HG03439 (cell line): Measurements from ENCODE around the gene THEM4.
"Not testable (repeated sequence)": the region's sequence is repeated elsewhere in the genome, so short reads cannot be mapped to it uniquely, and the experiment has no call there.

Experiments
- ATAC-seq: cut with Tn5 transposase; IDR thresholded peaks from one replicate; pipeline ENCODE4 v1.9.1; 2021; ENCODE audit warnings: mild to moderate bottlenecking, moderate library complexity; ENCODE audit not compliant: unreplicated experiment

Gene THEM4

DNA sequence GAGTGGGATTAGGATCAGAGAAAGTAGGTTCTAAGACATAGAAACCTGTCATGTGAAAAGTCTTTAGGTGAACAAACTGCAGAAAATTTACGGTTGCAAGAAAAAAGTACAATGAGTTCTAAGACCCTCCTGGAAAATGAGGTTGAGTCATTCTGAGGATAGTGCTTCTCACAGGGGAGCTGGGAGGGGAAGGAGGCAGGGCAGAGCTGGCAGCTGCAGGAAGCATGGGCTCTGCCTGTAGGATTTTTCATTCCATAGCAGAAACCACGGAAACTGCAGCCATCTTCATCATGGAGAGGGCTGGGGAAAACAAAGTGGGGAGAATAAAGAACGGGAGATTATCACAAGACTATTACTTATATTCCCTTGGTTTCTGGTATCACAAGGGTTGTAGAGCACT is 25.8 kb upstream of the THEM4 start:
- ATAC-seq = no peak

DNA sequence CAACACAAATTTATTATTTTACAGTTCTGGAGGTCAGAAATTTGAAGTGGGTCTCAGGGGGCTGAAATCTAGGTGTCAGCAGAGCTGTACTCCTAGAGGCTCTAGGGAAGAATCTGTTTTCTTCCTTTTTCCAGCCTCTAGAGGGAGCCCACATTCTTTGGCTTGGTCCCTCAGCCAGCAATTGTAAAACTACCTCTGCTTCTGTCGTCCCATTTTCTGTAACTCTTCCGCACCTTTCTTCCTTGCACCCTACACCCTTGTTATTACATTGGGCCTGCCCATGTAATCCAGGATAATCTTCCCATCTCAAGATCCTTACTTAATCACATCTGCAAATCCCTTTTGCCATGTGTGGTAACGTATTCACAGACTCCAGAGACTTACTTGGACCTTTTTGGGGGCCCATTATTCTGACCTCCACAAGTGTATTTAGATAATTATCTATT is 24.8 kb upstream of the THEM4 start:
- no peak for ATAC-seq

DNA sequence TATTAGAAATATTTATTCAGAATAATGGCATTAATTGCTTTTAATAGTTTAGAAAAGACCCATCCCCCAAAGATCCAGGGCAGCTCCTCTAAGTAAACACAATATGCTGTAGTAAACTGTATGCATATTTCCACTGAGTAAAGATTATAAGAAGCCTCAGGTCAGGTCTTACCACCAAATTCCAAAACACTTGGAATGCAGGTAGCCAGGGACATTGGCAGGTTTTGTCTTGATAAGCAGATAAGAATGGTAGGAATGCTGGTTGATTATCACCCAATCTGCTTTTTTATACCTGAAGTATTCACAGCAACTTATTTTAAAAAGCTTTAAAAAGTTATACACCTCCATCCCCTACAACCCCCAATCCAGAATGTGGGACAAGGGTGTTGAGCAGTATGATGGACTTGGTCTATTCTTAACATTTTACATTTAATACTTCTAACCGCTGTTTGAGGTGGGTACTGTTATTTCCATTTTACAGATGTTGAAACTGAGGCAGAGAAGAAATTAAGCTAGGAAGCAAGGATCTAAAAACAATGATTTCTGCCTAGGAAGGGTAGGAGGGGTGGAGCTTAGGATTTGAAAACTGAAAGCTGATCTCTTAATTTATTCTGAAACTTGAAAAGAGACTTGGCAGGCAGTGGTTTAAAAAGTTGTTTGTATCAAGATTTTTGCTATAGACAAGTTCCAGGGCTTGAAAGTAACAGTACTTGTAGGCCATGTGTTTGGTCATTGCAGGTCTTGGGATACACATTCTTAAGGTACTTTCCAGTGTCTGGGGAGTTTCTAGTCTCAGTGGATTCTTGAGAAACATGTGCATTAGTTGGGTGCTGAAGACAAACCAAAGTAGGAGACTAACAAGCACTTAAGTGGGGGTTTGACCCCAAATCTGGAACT is 15.6 kb upstream of the THEM4 start:
- no peak for ATAC-seq

DNA sequence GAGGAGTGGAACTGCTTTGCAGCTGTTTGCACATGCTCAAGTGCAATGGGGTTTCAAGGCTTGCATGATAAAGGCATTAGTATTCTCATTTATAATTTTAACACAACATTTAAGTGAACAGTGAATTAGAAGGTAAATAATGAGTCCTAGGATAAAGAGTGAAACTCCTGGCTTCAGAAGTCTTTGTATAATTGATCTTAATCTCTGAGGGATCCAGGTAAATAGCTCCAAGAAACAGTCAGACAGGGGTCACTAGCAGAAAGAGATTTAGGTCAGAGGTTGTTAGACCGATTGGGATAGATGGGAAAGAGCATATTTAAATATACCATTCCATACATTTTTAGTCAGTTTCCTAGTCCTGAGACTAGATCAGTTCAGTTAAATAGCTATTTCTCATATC is 14.1 kb upstream of the THEM4 start:
- ATAC-seq = no peak

DNA sequence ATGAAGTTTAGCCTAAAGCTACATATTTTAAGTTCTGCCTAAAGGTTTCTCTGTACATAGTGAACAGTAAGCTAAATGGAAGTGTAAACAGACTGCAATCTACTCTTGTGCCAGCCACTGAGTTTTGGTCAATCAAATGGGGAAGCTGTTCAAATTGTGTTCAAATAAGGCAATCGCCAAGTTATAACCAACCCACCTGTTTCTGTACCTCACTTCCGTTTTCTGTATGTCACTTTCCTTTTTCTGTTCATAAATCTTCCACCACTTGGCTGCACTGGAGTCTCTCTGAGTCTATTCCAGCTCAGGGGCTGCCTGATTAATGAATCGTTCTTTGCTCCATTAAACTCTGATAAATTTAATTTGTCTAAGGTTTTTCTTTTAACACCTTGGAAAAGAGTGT is 10.8 kb upstream of the THEM4 start:
- no peak for ATAC-seq

DNA sequence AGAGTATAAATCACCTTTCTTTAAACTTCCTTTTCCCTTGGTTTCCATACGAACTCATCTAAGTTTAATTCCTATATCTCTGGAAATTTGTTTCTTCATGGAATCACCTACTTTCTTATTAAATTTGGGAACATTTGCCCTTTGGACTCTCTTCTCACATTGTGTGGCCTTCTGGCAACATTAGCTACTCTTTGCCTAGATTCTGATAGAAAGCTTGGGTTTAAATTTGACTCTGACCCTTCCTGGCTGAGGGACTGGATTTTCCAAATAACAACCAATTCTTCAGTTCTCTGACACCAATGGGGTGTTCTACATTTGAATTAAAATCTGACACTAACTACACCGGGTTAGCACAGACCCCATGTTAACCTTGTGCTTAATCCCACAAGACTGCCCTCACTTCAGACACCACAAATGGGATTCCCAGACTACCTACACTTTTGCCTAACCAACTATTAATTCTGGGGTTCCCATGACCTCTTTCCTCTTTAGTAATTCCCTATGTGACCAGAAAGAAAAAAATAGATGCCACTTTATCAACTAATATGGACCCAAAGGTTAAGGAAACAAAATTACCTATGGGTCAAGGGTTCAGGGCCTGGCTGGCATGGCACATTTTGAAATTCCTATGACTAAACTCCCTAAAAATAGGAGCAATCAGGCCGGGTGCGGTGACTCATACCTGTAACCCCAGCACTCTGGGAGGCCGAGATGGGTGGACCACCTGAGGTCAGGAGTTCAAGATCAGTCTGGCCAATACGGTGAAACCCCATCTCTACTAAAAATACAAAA is 9.7 kb upstream of the THEM4 start:
- ATAC-seq = no peak

DNA sequence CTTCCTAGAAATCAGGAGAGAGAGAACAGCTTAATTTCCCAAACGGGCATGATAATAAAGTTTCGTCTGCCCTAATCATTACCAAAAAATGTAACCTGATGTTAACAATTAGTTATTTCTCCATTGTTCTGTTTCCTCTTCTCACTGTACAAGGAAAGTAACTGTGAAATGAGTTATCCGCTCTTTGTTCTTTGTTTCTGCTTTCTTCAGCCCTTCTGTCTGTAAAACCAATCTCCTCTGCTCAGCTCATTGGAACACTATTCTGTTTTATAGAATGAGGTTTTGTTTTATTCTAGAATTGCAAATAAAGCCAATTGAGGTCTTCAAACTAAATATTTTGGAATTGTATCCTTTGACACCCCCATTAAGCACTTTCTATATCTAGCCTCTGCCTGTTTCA is 8.8 kb upstream of the THEM4 start:
- no peak for ATAC-seq

DNA sequence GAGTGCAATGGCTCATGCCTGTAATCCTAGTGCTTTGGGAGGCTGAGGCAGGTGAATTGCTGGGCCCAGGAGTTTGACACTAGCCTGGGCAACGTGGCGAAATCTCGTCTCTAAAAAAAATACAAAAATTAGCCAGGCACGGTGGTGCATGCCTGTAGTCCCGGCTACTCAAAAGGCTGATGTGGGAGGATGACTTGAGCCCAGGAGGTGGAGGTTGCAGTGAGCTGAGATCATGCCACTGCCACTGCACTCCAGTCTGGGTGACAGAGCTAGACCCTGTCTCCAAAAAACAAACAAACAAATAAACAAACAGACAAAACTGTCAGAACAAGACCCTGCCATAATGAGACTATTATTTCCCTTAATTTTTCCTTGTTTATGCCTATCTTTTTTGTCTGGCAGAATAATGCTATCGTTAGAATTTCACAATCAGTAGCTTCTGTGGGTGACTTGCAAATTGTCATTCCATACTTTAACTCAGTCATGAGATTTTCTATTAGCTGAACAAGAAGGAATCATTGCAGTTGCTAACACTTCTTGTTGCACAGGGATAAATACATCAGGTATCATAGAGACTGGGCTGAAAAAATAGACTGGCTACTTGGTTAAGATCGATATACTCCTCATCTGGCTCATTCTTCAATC is 7.5 kb upstream of the THEM4 start:
- ATAC-seq = no peak

DNA sequence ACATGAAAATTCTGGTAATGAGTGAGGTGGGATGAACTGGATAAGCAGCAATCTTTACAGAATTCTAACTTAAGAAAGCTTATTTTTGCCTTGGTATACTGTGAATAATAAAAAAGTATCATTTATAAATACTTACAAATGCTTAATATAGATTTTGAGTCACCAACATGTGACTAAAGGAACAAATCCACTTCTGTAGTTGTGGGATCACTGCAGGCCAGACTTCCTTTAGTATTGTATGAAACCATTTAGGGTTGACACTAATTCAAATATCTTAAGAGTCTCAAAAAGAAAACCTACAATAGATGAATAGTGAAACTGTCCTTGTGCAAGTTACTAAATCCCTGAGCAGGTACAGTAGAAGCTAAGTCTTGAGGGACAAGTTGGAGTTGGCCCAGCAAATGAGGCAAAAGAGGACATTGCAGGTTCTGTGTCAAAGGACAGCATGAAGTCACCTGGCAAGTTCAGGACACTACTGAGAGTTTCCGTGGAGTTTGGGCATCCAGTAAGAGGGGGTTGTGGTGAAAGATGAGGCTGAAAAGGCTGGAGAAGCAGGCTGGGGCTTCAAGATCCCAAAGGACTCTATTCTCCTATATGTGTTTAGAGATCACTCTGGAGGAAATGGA is 5.9 kb upstream of the THEM4 start:
- no peak for ATAC-seq

DNA sequence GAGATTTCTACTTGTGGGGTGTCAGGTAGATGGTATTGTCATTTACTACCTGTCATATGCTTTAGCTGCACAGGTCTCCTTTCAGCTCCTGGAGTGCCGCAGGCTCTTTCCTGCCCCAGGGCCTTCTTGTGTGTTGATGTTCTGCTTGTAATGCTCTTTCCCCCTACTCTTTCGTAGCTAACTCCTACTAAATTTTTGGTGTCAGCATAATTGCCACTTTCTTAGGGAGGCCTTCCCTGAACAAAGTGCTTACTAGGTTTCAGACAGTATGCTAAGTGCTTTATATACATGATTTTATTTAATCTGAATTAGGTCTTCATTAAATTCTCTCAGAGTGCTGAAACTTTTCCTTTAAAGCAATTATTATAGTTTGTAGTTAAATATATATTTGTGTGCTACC is 4.8 kb upstream of the THEM4 start:
- ATAC-seq = no peak

DNA sequence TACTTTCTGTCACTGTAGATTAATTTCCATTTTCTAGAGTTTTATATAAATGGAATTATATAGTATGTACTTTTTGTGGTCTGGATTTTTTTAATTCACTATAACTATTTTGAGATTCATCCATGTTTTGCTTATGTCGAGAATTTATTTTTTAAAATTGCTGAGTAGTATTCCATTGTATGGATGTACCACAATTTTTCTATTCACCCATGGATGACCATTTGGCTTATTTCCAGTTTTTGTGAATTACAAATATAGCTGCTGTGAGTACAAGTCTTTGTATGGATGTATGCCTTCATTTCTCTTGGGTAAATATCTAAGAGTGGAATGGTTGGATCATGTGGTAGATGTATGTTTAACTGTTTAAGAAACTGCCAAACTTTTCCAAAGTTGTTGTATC is 3.7 kb upstream of the THEM4 start:
- ATAC-seq = no peak

DNA sequence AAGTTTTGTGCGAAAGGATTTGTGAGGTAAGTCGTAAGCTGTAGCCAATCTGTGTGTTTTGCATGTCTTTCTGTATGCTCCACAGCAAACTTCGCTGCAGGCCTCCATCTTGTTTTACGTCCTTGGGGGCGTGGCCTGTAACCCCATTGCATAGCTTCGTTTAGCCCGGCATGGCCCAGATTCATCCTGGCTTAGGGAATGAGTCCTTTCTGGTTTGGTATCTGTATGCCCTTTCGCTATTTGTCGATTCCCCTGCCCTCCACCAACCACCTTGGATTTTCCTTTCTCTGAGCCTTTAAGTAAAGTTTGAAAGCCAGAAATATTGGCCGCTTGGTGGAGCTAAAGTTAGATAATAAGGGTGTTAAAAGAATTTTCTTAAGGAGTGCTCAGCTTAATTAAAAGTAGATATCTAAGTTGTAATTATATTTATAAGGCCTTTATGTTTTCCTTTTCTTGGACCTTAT is 1.1 kb downstream of the THEM4 start:
- no peak for ATAC-seq

DNA sequence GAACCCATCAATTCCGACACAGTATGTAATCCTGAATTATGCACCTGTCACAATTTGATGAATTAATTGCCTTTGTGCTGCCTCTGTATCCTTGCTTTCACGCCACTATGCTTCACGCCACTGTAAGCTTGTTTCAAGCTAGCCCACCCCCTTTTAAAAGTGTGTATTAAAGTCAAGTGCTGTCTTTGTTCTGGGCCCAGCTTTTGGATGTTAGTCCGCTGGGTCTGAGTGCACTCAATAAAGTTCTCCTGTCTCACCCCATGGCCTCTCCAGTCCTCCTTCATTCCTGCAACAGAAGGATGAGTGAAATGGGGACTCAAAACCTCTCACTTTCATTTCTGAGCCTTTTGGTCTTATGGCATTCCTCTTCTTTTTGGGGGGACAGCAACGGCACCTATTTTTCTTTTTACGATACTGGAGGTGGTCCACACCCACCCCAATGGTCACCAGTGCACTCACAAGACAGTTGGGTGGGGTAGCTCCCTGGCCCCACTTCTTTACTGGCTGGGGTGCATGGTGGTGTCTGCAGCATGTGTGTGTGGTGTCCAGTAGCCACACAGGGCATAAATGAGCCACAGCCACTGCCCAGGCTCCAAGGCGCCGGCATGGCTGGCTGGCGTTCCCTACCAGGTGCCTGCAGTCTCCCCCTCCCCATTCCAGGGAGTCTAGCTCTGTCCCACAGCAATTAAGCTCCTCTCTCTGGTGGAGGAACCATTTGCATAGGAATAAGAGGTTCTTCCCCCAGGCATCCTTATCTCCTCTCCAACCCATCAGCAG is 1.8 kb downstream of the THEM4 start:
- ATAC-seq = no peak

DNA sequence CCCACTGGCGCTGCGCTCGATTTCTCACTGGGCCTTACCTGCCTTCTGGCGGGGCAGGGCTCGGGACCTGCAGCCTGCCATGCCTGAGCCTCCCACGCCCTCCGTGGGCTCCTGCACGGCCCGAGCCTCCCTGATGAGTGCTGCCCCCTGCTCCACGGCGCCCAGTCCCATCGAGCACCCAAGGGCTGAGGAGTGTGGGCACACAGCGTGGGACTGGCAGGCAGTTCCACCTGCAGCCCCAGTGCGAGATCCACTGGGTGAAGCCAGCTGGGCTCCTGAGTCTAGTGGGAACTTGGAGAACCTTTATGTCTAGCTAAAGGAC is 3.0 kb downstream of the THEM4 start:
- ATAC-seq = not testable (repeated sequence)

DNA sequence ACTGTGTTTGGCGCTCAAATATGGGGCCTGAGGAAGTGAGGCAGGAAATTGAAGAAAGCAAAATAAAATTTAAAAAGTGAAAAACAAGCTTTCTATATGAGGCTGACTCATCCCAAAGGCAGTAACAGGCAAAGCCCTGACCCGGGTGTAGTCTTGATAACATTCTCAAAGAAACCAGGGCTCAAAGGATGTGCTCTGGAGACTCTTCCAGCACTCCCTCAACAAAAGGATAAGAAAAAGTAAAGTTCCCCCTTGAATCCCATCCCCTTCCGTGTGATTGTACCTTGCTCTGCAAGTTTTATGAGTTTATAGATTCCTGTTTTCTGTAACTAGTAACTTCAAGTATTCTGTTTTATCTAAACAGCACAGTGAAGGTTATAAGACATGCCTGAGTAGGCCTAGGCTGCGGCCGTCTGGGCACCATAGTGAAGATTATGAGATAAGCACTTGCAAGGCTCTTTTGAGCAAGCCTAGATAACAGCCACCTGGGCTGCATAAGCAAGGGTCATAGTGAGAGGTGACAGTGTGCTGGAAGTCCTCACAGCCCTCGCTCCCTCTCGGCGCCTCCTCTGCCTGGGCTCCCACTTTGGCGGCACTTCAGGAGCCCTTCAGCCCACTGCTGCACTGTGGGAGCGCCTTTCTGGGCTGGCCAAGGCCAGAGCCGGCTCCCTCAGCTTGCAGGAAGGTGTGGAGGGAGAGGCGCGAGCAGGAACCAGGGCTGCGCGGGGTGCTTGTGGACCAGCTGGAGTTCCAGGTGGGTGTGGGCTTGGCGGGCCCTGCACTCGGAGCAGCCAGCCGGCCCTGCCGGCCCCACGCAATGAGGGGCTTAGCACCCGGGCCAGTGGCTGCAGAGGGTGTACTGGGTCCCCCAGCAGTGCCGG is 3.6 kb downstream of the THEM4 start:
- ATAC-seq = not testable (repeated sequence)

DNA sequence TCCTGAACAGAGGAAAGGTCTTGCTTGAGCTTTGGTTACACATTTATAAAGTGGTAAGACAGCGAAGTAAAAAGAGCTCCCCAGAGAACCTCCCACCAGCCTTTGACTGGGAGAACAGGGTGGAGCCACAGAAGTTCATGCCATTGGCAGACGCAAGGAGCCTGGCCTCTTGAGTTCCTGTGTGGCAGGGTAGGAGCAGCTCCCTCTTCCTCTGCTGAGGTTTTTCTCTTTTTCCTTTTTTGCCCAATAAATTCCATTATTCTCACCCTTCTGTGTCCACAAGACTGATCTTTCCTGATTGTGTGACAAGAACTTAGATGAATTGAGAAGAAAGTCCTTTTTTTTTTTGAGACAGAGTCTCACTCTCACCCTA is 4.3 kb downstream of the THEM4 start:
- ATAC-seq = no peak

DNA sequence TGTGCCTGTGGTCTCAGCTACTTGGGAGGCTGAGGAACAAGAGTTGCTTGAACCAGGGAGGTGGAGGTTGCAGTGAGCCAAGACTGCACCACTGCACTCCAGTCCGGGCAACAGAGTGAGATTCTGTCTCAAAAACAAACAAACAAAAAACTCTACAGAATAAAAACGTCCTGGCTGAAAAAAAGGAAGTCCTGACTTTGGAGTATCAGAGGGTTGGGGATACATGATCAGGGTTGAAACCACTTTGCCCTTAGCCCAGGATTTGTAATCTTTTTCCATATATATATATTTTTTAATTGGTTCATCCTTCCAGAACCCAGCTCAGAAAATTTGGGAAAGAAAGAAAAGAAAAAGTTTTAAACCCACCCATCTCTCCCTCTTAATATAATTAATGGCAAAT is 6.5 kb downstream of the THEM4 start:
- ATAC-seq = no peak

DNA sequence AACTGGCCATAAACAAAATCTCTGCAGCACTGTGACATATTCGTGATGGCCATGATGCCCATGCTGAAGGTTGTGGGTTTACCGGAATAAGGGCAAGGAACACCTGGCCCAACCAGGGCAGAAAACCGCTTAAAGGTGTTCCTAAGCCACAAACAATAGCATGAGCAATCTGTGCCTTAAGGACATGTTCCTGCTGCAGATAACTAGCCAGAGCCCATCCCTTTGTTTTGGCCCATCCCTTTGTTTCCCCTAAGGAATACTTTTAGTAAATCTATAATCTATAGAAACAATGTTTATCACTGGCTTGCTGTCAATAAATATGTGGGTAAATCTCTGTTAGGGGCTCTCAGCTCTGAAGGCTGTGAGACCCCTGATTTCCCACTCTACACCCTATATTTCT is 8.5 kb downstream of the THEM4 start:
- not testable (repeated sequence) for ATAC-seq

DNA sequence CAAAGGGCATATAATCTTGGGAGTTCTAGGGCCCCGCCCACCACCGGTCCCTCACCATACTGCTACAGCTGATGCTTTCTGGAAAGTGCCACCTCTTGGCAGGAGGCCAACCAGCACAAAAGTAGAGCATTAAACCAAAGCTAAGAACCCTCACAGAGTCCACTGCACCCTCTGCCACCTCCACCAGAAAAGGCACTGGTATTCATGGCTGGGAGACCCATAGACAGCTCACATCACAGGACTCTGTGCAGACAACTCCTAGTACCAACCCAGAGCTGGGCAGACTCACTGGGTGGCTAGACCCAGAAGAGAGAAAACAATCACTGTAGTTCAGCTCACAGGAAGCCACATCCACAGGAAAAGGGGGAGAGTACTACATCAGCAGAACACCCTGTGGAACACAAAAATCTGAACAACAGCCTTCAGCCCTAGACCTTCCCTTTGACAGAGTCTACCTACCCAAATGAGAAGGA is 10.8 kb downstream of the THEM4 start:
- no peak for ATAC-seq
